RWPE1 (cell line): ENCODE measurements around the gene SMAGP.

Experiments
- CTCF ChIA-PET: fragments of 350-600 bp; sonication (Branson Sonifier 250); formaldehyde crosslinking; extraction: SDS; loops from one replicate; lab custom pipeline; 2021; lab: Yijun Ruan, JAX
- POLR2A ChIA-PET: fragments of 400-600 bp; formaldehyde crosslinking; extraction: SDS; loops from one replicate; lab custom pipeline; 2020; ENCODE audit warnings: antibody characterized with exemption; ENCODE audit not compliant: low non-redundant PET; lab: Yijun Ruan, JAX
- DNase-seq: peaks from one replicate; pipeline ENCODE4 v3.0.0; 2012; ENCODE audit warnings: low spot score
- H3K27ac ChIP-seq: fragments of 450-650 bp; 2 replicates; pipeline ENCODE4 v1.5.1; 2017
- TF ChIP-seq, protein P1 (sequence below): fragments of 450-650 bp; conservative IDR thresholded peaks from 2 replicates; pipeline ENCODE4 v1.5.1; 2017; ENCODE audit warnings: low read depth, mild to moderate bottlenecking

SMAGP gene

DNA sequence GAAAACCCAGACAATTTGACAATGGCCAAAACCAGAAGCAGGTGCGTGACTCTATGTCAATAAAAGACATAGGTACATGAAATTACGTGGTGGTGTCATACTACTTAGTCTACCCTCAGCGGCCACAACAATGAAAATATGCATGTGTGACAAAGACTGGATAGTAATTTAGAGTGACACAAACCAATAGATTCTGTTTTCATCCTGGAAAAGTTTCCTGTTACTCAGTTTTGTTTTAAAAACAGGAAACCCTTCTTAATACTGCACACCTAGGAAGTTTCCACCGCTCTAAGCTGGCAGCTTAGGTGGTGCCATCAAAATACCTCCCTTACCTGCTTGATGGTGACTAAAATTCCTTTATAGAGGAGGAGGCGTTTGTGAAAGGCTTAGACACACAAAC is 67.5 kb downstream of the SMAGP start:
- H3K27ac ChIP-seq = no peak overlapping the region
- CTCF ChIA-PET = no interaction called here
- TF ChIP-seq, protein P1, sequence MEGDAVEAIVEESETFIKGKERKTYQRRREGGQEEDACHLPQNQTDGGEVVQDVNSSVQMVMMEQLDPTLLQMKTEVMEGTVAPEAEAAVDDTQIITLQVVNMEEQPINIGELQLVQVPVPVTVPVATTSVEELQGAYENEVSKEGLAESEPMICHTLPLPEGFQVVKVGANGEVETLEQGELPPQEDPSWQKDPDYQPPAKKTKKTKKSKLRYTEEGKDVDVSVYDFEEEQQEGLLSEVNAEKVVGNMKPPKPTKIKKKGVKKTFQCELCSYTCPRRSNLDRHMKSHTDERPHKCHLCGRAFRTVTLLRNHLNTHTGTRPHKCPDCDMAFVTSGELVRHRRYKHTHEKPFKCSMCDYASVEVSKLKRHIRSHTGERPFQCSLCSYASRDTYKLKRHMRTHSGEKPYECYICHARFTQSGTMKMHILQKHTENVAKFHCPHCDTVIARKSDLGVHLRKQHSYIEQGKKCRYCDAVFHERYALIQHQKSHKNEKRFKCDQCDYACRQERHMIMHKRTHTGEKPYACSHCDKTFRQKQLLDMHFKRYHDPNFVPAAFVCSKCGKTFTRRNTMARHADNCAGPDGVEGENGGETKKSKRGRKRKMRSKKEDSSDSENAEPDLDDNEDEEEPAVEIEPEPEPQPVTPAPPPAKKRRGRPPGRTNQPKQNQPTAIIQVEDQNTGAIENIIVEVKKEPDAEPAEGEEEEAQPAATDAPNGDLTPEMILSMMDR = no peak
- no peak for DNase-seq
- POLR2A ChIA-PET = no interaction called here

DNA sequence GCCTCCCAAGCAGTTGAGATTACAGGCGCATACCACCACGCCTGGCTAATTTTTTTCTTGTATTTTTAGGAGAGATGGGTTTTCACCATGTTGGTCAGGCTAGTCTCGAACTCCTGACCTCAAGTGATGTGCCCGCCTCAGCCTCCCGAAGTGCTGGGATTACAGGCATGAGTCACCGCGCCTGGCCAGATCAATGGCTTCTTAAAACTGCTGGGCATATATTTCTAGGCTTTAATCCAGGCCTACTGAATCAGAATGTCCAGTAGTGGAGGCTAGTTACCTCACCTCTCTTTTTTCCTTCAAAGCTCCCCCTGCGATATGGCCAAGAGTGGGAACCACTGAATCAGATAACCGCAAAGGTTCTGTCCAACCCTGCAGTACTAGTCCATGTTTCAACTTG is 69.4 kb downstream of the SMAGP start:
- ChIA-PET POLR2A (no interaction called here), CTCF (no interaction called here)
- H3K27ac ChIP-seq = no peak overlapping the region
- DNase-seq = no peak
- TF ChIP-seq, protein P1 = no peak

DNA sequence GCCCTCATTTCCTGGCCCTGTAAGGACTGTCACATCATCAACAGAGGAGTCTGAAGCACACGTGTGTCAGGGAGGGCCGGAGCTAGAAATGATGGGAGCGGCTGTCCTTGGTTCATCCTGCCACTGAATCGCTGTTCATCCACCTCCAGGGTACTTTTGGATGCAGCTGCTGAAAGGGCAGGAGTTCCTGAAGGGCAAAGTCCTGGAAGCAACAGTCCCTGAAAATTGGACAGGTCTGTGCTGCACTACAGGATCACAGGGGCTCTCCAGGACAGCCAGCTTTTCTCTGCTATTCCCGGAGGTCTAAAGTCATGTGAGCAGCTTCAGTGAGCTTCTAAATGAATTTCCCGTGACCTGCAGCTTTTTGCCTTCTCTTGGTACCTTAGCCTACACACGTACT is 70.1 kb downstream of the SMAGP start:
- TF ChIP-seq, protein P1 = no peak
- ChIA-PET POLR2A (no interaction called here), CTCF (interaction anchor here (0.6 kb wide), 2 partner anchors 38 to 240 kb away, joined by 3 to 4 read pairs; no protein-coding TSS in a partner anchor)
- DNase-seq = no peak
- no peak overlapping the region for H3K27ac ChIP-seq

DNA sequence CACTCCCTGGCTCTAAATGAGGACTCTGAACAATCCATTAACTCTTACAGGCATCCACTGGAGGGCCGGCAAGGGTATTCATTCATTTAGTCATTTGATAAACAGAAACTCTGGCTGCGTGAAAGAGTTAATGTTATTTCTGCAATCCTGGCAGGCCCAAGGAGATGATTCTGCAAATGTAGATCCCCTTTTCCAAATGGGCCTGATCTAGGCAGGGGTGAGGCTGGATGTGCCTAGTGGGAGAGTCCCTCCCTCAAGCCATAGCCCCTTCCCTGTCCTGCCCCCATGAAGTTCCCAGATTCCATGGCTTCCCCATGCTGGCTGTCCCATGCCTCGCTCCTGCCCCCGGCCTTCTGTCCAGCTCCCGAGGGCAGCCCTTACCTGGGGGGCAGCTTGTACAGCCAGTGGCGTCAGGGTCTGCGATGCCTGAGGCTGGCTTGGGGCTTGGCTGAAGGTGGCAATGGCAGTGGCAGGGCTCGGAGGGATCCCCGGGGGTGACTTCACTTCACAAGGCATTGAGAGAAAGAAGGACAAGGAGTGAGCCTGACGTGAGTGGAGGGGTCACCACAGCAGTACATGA is 70.8 kb downstream of the SMAGP start:
- TF ChIP-seq, protein P1 = no peak
- ChIA-PET POLR2A (no interaction called here), CTCF (interaction anchor here (0.6 kb wide), 1 partner anchor 239 kb away, joined by 4 read pairs; no protein-coding TSS in a partner anchor)
- DNase-seq = no peak
- no peak overlapping the region for H3K27ac ChIP-seq

DNA sequence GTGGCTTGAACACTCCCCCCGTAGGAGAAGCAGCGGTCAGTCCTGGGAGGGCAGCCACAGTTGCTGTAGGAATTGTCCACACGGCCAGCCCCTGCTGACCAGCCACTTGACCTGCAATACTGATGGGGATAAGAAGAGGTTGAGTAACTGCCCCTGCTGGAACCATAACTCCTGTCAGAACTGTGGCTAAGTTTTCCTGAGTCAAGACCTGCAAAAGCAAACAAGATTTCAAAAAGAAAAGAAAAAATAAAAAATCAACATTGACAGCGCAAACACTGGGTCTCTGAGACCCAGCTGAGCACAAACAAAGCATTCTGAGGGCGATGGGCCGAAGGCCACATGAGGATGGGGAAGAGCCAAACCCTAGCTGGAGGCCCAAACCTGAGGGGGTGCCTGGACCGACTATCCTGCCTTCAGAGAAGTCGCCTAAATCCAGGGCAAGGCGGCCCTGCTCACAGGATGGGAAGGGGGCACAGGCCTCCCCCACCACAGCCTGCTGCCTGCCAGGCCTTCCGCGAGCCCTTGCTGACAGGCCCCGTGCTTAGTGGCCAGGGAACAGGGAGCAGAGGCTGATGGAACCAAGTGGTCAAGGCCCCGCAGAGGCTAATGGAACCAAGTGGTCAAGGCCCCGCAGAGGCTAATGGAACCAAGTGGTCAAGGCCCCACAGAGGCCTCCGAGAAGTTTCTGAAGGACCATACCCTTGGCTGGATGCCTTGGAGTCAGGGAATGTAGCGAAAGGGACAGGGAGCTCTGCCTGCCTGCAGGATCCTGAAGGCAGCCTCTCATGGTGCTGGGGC is 71.4 kb downstream of the SMAGP start:
- TF ChIP-seq, protein P1 = no peak
- ChIA-PET CTCF (no interaction called here), POLR2A (no interaction called here)
- no peak for DNase-seq
- H3K27ac ChIP-seq = no peak overlapping the region

DNA sequence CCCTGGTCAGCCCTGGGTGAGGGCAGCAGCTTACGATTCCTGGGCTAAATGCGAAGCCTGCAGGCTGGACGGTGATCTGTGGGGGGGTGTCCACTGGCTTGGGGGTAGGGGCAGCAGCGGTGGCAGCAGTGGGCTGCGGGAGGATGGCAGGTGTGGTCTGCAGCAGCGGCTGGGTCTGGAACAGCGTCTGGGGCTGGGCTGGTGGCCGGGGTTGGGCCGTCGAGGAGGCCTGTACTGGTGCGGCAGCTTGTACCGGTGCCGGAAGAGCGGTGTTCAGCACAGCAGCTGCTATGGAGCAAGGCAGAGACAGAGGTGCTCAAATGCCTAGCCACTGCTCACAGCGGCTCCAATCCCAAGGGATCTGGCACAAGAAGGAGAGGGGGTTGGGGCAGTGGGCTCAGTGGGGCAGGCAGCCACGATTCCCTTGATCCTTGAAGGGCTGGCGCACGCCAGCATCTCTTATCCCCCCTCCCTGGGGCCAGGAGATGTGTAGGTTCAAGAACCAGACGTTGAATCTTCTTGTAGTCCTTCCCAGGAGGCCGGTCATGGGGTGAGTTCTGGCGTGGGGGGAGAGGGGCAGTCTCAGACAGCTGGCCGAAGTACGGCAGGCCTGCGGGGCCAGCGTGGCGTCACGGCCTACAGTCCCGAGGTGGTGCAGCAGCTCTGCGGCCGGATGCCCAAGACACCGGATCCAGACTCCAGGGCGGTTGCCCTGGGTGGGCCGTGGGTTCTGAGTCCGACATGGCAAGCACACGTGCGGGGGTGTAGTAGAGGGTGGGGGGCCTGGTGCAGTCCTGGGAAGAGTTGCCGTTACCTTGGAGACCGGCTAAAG is 72.3 kb downstream of the SMAGP start:
- no peak for DNase-seq
- H3K27ac ChIP-seq = no peak overlapping the region
- POLR2A ChIA-PET = no interaction called here
- CTCF ChIA-PET = no interaction called here
- TF ChIP-seq, protein P1 = no peak
